Erythroblast (primary cell): ENCODE results near the gene NCKAP5.

Source experiments
- GATA1 ChIP-seq: IDR thresholded peaks from 2 replicates; pipeline ENCODE4 v1.6.1; 2011; ENCODE audit warnings: low read depth, mild to moderate bottlenecking, control low read depth, low read length, moderate library complexity
- POLR2A ChIP-seq: IDR thresholded peaks from 2 replicates; pipeline ENCODE4 v1.6.1; 2011; ENCODE audit warnings: mild to moderate bottlenecking, low read length

DNA sequence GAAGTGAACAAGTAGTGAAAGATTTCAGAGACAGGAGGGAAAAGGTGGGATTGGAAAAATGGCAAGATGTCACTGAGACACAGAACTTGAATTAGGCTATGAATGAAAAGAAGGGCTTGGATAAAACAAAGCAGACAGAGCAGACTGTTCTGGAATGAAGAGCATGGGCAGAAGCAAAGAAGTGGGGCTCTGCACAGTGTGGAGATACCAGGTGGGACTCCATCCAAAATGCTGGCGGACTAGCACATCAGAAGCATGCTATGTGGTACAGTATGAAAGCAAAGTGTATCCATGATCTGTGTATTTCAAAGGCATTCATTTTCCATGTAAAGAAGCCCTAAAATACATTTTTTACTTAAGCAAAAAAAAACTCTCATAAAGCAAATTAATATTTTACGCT lies 487.4 kb downstream of the NCKAP5 start:
- no peak for TF ChIP-seq POLR2A
- TF ChIP-seq GATA1, result no peak
